PC-3 (cell line): ENCODE results near the gene PSPN. TPM values are rescaled to one million over a fixed set of nuclear protein-coding genes. Genes with fewer than 3 reads are reported as not detected.
"Not testable (repeated sequence)": the region's sequence is repeated elsewhere in the genome, so short reads cannot be mapped to it uniquely, and the experiment has no call there.

Experiments
- ATAC-seq: fragments of 200-7000 bp; cut with Tn5 transposase; 2 replicates; pipeline ENCODE4 v1.9.1; 2020; ENCODE audit warnings: mild to moderate bottlenecking, moderate library complexity
- BruUV-seq: library from RNA; stranded (reverse); fragments of 400-500 nt; replicated peaks from 2 replicates; lab custom pipeline; 2021; lab: Mats Ljungman, UMichigan
- CTCF ChIA-PET: fragments of 300-600 bp; sonication (Branson Sonifier 250); formaldehyde crosslinking; loops from one replicate; lab custom pipeline; 2022; ENCODE audit warnings: antibody characterized with exemption; lab: Charles Lee
- POLR2A ChIA-PET: fragments of 300-600 bp; sonication (Branson Sonifier 250); formaldehyde crosslinking; loops from one replicate; lab custom pipeline; 2022; ENCODE audit warnings: antibody characterized with exemption; ENCODE audit not compliant: unreplicated experiment; lab: Charles Lee
- DNase-seq: peaks from one replicate; pipeline ENCODE4 v3.0.0-alpha.2; 2015
- H2AFZ ChIP-seq: fragments of 300-600 bp; sonication (generic); 2 replicates; pipeline ENCODE4 v1.6.0; 2016; ENCODE audit warnings: antibody characterized with exemption, low read length
- H3F3A ChIP-seq: fragments of 300-600 bp; sonication (generic); one replicate; pipeline ENCODE4 v1.6.0; 2017; ENCODE audit warnings: antibody characterized with exemption, low read length, control low read depth, mild to moderate bottlenecking; ENCODE audit not compliant: unreplicated experiment
- H3K27ac ChIP-seq: fragments of 300-600 bp; sonication (generic); 2 replicates; pipeline ENCODE4 v1.5.1; 2016; ENCODE audit warnings: mild to moderate bottlenecking, low read length
- H3K27me3 ChIP-seq: fragments of 300-600 bp; sonication (generic); 2 replicates; pipeline ENCODE4 v1.6.1; 2016; ENCODE audit warnings: low read length, mixed read lengths
- H3K36me3 ChIP-seq: fragments of 300-600 bp; sonication (generic); 2 replicates; pipeline ENCODE4 v1.6.1; 2016; ENCODE audit warnings: low read depth, mixed run types, low read length, mixed read lengths
- H3K4me1 ChIP-seq: fragments of 300-600 bp; sonication (generic); 2 replicates; pipeline ENCODE4 v1.5.1; 2016; ENCODE audit warnings: low read length; ENCODE audit not compliant: insufficient read depth
- H3K4me2 ChIP-seq: fragments of 300-600 bp; sonication (generic); 2 replicates; pipeline ENCODE4 v1.6.0; 2016; ENCODE audit warnings: low read length
- H3K4me3 ChIP-seq: fragments of 300-600 bp; sonication (generic); 2 replicates; pipeline ENCODE4 v1.5.1; 2016; ENCODE audit warnings: mild to moderate bottlenecking, low read length, mixed read lengths
- H3K79me2 ChIP-seq: fragments of 300-600 bp; sonication (generic); 2 replicates; pipeline ENCODE4 v1.6.1; 2017; ENCODE audit warnings: low read length, mixed read lengths
- H3K9ac ChIP-seq: fragments of 300-600 bp; sonication (generic); 2 replicates; pipeline ENCODE4 v1.6.0; 2016; ENCODE audit warnings: mild to moderate bottlenecking, low read length
- H3K9me2 ChIP-seq: fragments of 300-600 bp; sonication (generic); replicated peaks from 2 replicates; pipeline ENCODE4 v1.6.1; 2016; ENCODE audit warnings: mixed run types, low read length, mixed read lengths
- H3K9me3 ChIP-seq: fragments of 300-600 bp; sonication (generic); 2 replicates; pipeline ENCODE4 v1.6.1; 2016; ENCODE audit warnings: low read length, mixed read lengths
- H4K20me1 ChIP-seq: fragments of 300-600 bp; sonication (generic); 2 replicates; pipeline ENCODE4 v1.6.1; 2016; ENCODE audit warnings: low read length, mixed read lengths
- CTCF ChIP-seq: fragments of 300-600 bp; sonication (generic); conservative IDR thresholded peaks from 2 replicates; pipeline ENCODE4 v1.5.1; 2017; ENCODE audit warnings: antibody characterized with exemption, low read depth, mild to moderate bottlenecking, low read length
- EZH2 ChIP-seq: fragments of 300-600 bp; sonication (generic); IDR thresholded peaks from one replicate; pipeline ENCODE4 v1.6.1; 2017; ENCODE audit warnings: antibody characterized with exemption, mild to moderate bottlenecking, low read length; ENCODE audit not compliant: unreplicated experiment
- EZH2phosphoT487 ChIP-seq: fragments of 300-600 bp; sonication (generic); IDR thresholded peaks from 2 replicates; pipeline ENCODE4 v1.6.1; 2018; ENCODE audit warnings: mild to moderate bottlenecking, antibody characterized with exemption, low read length, borderline replicate concordance
- intact Hi-C: fragments of 100-400 bp; cut with micrococcal nuclease; formaldehyde crosslinking; loops from 2 replicates; pipeline ENCODE4 v1.9.0; 2023
- total RNA-seq: library from RNA; depleted of rRNA; stranded (reverse); fragments of >200 nt; gene quantifications from 2 replicates; pipeline ENCODE4 v1.2.3, GENCODE V29; 2014

Gene PSPN
- total RNA-seq, 1 experiment from 2014 or later: 3.1 TPM

- no peak for DNase-seq
- intact Hi-C loops: no loop called here
- H2AFZ ChIP-seq: no peak overlapping the region
- no peak for ATAC-seq
- no peak overlapping the region for H3K4me3 ChIP-seq
- no TSS peak for BruUV-seq
- no peaks in the 10 kb centered on the region for H3F3A ChIP-seq
- no peaks in the 10 kb centered on the region for H3K4me1 ChIP-seq
- H3K4me2 ChIP-seq: no peak overlapping the region
- H3K9me3 ChIP-seq: no peaks in the 10 kb centered on the region
- H3K27me3 ChIP-seq: no peaks in the 10 kb centered on the region
- no peaks in the 10 kb centered on the region for H3K79me2 ChIP-seq
- ChIA-PET POLR2A (no interaction called here), CTCF (no interaction called here)
- H3K9me2 ChIP-seq: no peaks in the 10 kb centered on the region
- TF ChIP-seq EZH2 (no peak), EZH2phosphoT487 (no peak), CTCF (no peak)
- H4K20me1 ChIP-seq: no peaks in the 10 kb centered on the region
- no peaks in the 10 kb centered on the region for H3K36me3 ChIP-seq
- H3K27ac ChIP-seq: no peak overlapping the region
- no peak overlapping the region for H3K9ac ChIP-seq
Observed at GRCh38 chr19:6402058-6402457, 26.3 kb upstream of the PSPN start.

- POLR2A ChIA-PET, intact Hi-C loops, H3K9me3 ChIP-seq, H4K20me1 ChIP-seq, H2AFZ ChIP-seq, H3K4me2 ChIP-seq, CTCF ChIA-PET, H3F3A ChIP-seq, H3K4me3 ChIP-seq, H3K27me3 ChIP-seq, H3K4me1 ChIP-seq, H3K9ac ChIP-seq, ATAC-seq, DNase-seq, H3K9me2 ChIP-seq, H3K27ac ChIP-seq, H3K79me2 ChIP-seq, BruUV-seq, H3K36me3 ChIP-seq: not testable (repeated sequence)
Observed at GRCh38 chr19:6400062-6400944, 24.6 kb upstream of the PSPN start.

- Histone ChIP-seq H3F3A (no peaks in the 10 kb centered on the region), H3K27ac (no peak overlapping the region), H3K27me3 (no peaks in the 10 kb centered on the region), H4K20me1 (no peaks in the 10 kb centered on the region), H3K9ac (no peak overlapping the region), H3K79me2 (peaks cover 17% of the 10 kb centered on the region), H3K36me3 (no peaks in the 10 kb centered on the region; the same call in 1 of the 2 replicates), H2AFZ (no peak overlapping the region), H3K4me2 (no peak overlapping the region), H3K9me2 (no peaks in the 10 kb centered on the region), H3K4me3 (no peak overlapping the region), H3K4me1 (peaks cover 18% of the 10 kb centered on the region), H3K9me3 (no peaks in the 10 kb centered on the region)
- no TSS peak for BruUV-seq
- ATAC-seq: no peak
- intact Hi-C loops: no loop called here
- CTCF ChIA-PET: no interaction called here
- POLR2A ChIA-PET: no interaction called here
- DNase-seq: no peak
- TF ChIP-seq EZH2phosphoT487: no peak
- no peak for TF ChIP-seq CTCF
- no peak for TF ChIP-seq EZH2
Observed at GRCh38 chr19:6396305-6396704, 20.6 kb upstream of the PSPN start.
